KOPT-K1 (cell line): ENCODE data around the gene TMPRSS6.

Experiments
- H3K27ac ChIP-seq: fragments of 200-600 bp; sonication (generic); 2 replicates; pipeline ENCODE4 v1.5.1; 2016; ENCODE audit warnings: antibody characterized with exemption, mild to moderate bottlenecking, low read depth, low read length; ENCODE audit not compliant: poor library complexity, severe bottlenecking
- H3K36me3 ChIP-seq: fragments of 200-600 bp; sonication (generic); 2 replicates; pipeline ENCODE4 v1.5.1; 2017; ENCODE audit warnings: antibody characterized with exemption, mild to moderate bottlenecking, low read length, moderate library complexity; ENCODE audit not compliant: insufficient read depth
- H3K9me3 ChIP-seq: fragments of 200-600 bp; sonication (generic); 2 replicates; pipeline ENCODE4 v1.5.1; 2017; ENCODE audit warnings: antibody characterized with exemption, low read length, mild to moderate bottlenecking; ENCODE audit not compliant: insufficient read depth, poor library complexity, severe bottlenecking

The TMPRSS6 gene

DNA sequence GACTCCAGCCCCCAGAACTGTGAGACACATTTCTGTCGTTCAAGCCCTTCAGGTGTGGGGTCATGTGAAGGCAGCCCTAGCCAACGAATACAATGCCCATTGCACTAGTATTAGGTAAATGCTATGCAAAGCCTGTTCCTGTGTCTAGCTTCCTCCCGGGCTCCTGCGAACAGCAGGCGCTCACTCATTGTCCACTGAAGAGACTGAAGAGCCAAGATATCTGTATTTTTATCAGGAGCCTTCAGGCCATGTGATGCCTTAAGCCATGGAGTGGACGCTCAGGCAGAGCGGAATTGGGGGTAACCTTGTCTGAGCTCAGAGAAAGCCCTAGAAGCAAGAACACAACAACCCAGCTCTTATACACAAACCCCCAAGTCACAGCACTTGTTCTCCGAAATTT, 4.2 kb upstream of the TMPRSS6 start:
- H3K27ac ChIP-seq = no peak overlapping the region
- no peaks in the 10 kb centered on the region for H3K36me3 ChIP-seq
- no peaks in the 10 kb centered on the region for H3K9me3 ChIP-seq

GRCh38 chr22:37112084-37112728, 2.7 kb upstream of the TMPRSS6 start:
- Histone ChIP-seq H3K27ac (no peak overlapping the region), H3K36me3 (no peaks in the 10 kb centered on the region), H3K9me3 (no peaks in the 10 kb centered on the region)

- Histone ChIP-seq H3K27ac (no peak overlapping the region), H3K9me3 (no peaks in the 10 kb centered on the region), H3K36me3 (no peaks in the 10 kb centered on the region)
Observed at GRCh38 chr22:37111156-37111717, 1.7 kb upstream of the TMPRSS6 start.

GRCh38 chr22:37107816-37108621, 1.5 kb downstream of the TMPRSS6 start:
- Histone ChIP-seq H3K36me3 (no peaks in the 10 kb centered on the region), H3K9me3 (no peaks in the 10 kb centered on the region), H3K27ac (no peak overlapping the region)

DNA sequence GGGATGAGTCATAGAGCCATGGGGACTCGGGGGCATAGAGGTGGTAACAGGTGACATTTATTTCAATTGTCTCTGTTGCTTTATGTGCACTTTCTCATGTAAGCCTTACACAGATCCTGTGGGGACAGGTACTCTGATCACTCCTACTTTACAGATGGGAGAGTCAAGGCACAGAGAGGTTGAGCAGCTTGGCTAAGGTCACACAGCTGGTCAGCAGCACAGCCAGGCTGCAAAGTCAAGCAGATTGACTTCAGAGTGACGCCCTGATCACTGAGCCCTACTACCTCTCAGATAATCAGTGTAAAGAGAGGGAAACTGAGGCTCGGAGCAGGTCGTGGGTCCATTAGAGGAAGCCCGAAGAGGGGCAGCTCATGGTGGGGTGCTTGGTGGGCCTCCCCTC, 3.5 kb downstream of the TMPRSS6 start:
- Histone ChIP-seq H3K9me3 (no peaks in the 10 kb centered on the region), H3K27ac (no peak overlapping the region), H3K36me3 (no peaks in the 10 kb centered on the region)

- no peaks in the 10 kb centered on the region for H3K9me3 ChIP-seq
- no peaks in the 10 kb centered on the region for H3K36me3 ChIP-seq
- H3K27ac ChIP-seq = no peak overlapping the region
Observed at GRCh38 chr22:37105154-37105553, 4.4 kb downstream of the TMPRSS6 start.

DNA sequence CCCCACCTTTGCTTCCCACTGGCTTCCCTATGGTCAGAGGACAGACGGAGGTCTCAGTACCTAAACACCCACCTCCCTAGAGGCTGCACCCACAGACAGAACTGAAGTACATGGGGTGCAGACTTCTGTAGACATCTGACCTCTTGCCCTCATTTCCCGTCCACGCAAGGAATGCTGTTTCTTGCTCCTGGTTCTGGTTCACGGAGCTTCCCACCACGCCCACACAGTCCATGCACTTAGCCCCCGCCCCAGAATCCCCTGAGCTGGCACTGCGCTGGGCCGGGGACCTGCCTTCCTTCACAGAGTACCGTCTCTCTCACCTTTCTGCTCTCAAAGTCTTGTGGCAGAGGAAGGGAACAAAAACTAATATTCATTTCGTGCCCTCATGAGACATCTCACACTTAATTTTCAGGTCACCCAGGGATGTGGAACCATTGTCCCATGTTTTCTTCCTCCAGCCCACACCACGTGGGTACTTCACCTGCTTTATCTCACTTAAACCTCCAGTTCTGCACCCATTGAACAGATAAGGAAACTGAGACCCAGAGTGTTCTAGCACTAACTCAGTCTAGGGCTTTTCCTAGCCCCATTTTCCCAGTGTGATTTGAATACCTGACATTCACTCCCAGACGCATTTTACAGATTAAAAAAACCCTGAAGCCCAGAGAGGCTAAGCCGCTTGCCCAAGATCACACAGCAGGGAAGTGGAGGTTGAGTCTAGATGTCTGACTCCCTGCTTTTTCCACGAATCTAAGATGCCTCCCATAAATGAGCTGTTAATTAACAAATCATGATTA, 5.7 kb downstream of the TMPRSS6 start:
- no peaks in the 10 kb centered on the region for H3K9me3 ChIP-seq
- H3K27ac ChIP-seq = no peak overlapping the region
- H3K36me3 ChIP-seq = no peaks in the 10 kb centered on the region

- no peaks in the 10 kb centered on the region for H3K36me3 ChIP-seq
- H3K9me3 ChIP-seq = no peaks in the 10 kb centered on the region
- no peak overlapping the region for H3K27ac ChIP-seq
Observed at GRCh38 chr22:37103151-37103550, 6.4 kb downstream of the TMPRSS6 start.

- H3K9me3 ChIP-seq = no peaks in the 10 kb centered on the region
- no peaks in the 10 kb centered on the region for H3K36me3 ChIP-seq
- H3K27ac ChIP-seq = no peak overlapping the region
Observed at GRCh38 chr22:37101311-37102066, 8.0 kb downstream of the TMPRSS6 start.

GRCh38 chr22:37100589-37101127, 8.9 kb downstream of the TMPRSS6 start:
- no peak overlapping the region for H3K27ac ChIP-seq
- no peaks in the 10 kb centered on the region for H3K36me3 ChIP-seq

GRCh38 chr22:37098976-37099591, 10.4 kb downstream of the TMPRSS6 start:
- Histone ChIP-seq H3K36me3 (no peaks in the 10 kb centered on the region), H3K9me3 (no peaks in the 10 kb centered on the region), H3K27ac (no peak overlapping the region)

More at GRCh38 chr22:37100589-37101127, 8.9 kb downstream of the TMPRSS6 start:
- H3K9me3 ChIP-seq = no peaks in the 10 kb centered on the region

GRCh38 chr22:37097346-37097745, 12.2 kb downstream of the TMPRSS6 start:
- no peaks in the 10 kb centered on the region for H3K9me3 ChIP-seq
- H3K36me3 ChIP-seq = no peaks in the 10 kb centered on the region
- H3K27ac ChIP-seq = no peak overlapping the region

- no peaks in the 10 kb centered on the region for H3K9me3 ChIP-seq
- no peaks in the 10 kb centered on the region for H3K36me3 ChIP-seq
- no peak overlapping the region for H3K27ac ChIP-seq
Observed at GRCh38 chr22:37095113-37095512, 14.4 kb downstream of the TMPRSS6 start.

DNA sequence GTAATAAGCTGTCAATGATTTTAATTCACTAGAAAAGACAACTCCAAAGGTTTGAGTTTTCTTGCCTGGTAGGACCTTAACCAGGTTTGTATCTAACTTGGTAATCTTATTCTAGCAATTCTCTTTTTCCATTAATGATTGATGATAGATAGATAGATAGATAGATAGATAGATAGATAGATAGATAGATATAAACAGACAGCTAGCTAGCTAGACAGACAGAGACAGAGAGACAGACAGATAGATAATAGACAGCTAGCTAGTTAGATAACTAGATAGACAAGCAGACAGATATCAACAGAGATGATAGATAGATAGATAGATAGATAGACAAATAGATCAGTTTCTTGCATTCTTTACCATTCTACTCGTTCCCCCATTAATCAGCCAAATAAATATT, 15.3 kb downstream of the TMPRSS6 start:
- no peaks in the 10 kb centered on the region for H3K36me3 ChIP-seq
- H3K27ac ChIP-seq = no peak overlapping the region
- no peaks in the 10 kb centered on the region for H3K9me3 ChIP-seq
